Measurements from ENCODE around the gene GSE1. TPM values are rescaled to one million over a fixed set of nuclear protein-coding genes. Genes with fewer than 3 reads are reported as not detected.

The GSE1 gene
- total RNA-seq, 1 experiment from 2014 or later, result 90.2 TPM

DNA sequence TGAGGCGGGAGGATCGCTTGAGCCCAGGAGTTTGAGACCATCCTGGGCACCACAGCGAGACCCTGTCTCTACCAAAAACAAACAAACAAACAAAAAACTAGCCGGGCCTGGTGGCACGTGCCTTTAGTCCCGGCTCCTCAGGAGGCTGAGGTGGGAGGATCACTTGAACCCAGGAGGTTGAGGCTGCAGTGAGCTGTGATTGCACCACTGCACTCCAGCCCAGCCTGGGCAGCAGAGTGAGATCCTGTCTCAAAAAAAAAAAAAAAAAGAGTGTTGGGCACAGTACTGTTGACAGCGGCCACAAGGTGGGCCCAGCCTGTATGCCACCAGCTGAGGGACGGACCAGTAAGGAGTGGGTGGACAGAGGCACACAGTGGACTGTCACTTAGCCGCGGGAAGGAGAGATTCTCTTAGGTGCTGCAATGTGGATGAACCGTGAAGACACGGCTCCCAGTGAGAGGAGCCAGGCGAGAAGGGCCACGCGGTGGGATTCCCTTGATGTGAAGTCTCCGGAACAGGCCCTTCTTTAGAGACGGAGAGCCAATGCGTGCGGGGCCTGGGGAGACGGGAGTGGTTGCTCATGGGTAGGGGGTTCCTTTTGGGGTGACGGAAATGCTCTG is 31.1 kb downstream of the GSE1 start:
- ChIA-PET POLR2A (interaction anchor here (0.7 kb wide), 1 partner anchor 242 kb away, joined by 8 read pairs; no protein-coding TSS in a partner anchor), CTCF (interaction anchor here (2.6 kb wide), 1 partner anchor 28 kb away, joined by 9 read pairs; no protein-coding TSS in a partner anchor), RAD21 (ENCODE audit: low non-redundant PET in 1 of 2, low total read pairs in 2 of 2, uncharacterized antibody in 2 of 2, unreplicated experiment in 2 of 2) (no interaction called here)
- Histone ChIP-seq H3K27ac (ENCODE audit: low read depth, low read length) (no peak overlapping the region; the same call in 1 of the 2 replicates), H3K9me2 (ENCODE audit: insufficient read depth) (no peaks in the 10 kb centered on the region), H3K36me3 (ENCODE audit: control insufficient read depth in 1 of 2, insufficient read depth in 2 of 2, low read length in 2 of 2) (no peaks in the 10 kb centered on the region), H4K20me1 (ENCODE audit: insufficient read depth) (peaks cover 12% of the 10 kb centered on the region; the same call in 1 of the 2 replicates), H3K79me2 (ENCODE audit: insufficient read depth, low read length) (peaks cover 20% of the 10 kb centered on the region; the same call in 1 of the 2 replicates), H3K27me3 (ENCODE audit: insufficient read depth, low read length) (no peaks in the 10 kb centered on the region), H3K4me2 (ENCODE audit: low read length) (peak overlapping the region; percentile 89), H3K4me1 (ENCODE audit: control insufficient read depth in 1 of 2, insufficient read depth in 2 of 2, low read length in 2 of 2) (peaks cover 25 to 53% of the 10 kb centered on the region in 2 experiments), H3K9ac (ENCODE audit: low read length) (no peak overlapping the region), H3K9me3 (ENCODE audit: control insufficient read depth in 1 of 2, insufficient read depth in 1 of 2, low read depth in 1 of 2, low read length in 2 of 2) (no peaks in the 10 kb centered on the region), H3K4me3 (replicated peaks in 1 of 2; ENCODE audit: low read depth in 1 of 2, low read length in 2 of 2) (no peak overlapping the region), H2AFZ (ENCODE audit: low read depth, low read length, poor library complexity, severe bottlenecking) (no peak overlapping the region)
- intact Hi-C loops (cut with micrococcal nuclease), result no loop called here
- BruUV-seq (replicated peaks), result no TSS peak
- ATAC-seq (no peak), DNase-seq (ENCODE audit: low read depth, low spot score) (no peak)
- TF ChIP-seq SP1 (IDR thresholded peaks at IDR 0.05; ENCODE audit: low read depth), result no peak
- TF ChIP-seq, protein P1, sequence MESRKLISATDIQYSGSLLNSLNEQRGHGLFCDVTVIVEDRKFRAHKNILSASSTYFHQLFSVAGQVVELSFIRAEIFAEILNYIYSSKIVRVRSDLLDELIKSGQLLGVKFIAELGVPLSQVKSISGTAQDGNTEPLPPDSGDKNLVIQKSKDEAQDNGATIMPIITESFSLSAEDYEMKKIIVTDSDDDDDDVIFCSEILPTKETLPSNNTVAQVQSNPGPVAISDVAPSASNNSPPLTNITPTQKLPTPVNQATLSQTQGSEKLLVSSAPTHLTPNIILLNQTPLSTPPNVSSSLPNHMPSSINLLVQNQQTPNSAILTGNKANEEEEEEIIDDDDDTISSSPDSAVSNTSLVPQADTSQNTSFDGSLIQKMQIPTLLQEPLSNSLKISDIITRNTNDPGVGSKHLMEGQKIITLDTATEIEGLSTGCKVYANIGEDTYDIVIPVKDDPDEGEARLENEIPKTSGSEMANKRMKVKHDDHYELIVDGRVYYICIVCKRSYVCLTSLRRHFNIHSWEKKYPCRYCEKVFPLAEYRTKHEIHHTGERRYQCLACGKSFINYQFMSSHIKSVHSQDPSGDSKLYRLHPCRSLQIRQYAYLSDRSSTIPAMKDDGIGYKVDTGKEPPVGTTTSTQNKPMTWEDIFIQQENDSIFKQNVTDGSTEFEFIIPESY (IDR thresholded peaks at IDR 0.05; ENCODE audit: extremely low read depth, insufficient replicate concordance, low read length), result no peak
- no peak for TF ChIP-seq SIN3A (IDR thresholded peaks at IDR 0.05; ENCODE audit: low read depth)
- TF ChIP-seq, protein P2, sequence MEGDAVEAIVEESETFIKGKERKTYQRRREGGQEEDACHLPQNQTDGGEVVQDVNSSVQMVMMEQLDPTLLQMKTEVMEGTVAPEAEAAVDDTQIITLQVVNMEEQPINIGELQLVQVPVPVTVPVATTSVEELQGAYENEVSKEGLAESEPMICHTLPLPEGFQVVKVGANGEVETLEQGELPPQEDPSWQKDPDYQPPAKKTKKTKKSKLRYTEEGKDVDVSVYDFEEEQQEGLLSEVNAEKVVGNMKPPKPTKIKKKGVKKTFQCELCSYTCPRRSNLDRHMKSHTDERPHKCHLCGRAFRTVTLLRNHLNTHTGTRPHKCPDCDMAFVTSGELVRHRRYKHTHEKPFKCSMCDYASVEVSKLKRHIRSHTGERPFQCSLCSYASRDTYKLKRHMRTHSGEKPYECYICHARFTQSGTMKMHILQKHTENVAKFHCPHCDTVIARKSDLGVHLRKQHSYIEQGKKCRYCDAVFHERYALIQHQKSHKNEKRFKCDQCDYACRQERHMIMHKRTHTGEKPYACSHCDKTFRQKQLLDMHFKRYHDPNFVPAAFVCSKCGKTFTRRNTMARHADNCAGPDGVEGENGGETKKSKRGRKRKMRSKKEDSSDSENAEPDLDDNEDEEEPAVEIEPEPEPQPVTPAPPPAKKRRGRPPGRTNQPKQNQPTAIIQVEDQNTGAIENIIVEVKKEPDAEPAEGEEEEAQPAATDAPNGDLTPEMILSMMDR (IDR thresholded peaks at IDR 0.05 in 2 of 3, conservative IDR thresholded peaks at IDR 0.05 in 1 of 3; ENCODE audit: borderline replicate concordance in 1 of 3, insufficient read depth in 1 of 3, low read depth in 2 of 3, low read length in 2 of 3), result no peak
- TF ChIP-seq, protein P3, sequence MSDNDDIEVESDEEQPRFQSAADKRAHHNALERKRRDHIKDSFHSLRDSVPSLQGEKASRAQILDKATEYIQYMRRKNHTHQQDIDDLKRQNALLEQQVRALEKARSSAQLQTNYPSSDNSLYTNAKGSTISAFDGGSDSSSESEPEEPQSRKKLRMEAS (IDR thresholded peaks at IDR 0.05), result no peak
- TF ChIP-seq SRF (IDR thresholded peaks at IDR 0.05; ENCODE audit: low read depth), result no peak
- no peak for TF ChIP-seq EGR1 (IDR thresholded peaks at IDR 0.05; ENCODE audit: low read depth)
- TF ChIP-seq RAD21 (IDR thresholded peaks at IDR 0.05; ENCODE audit: low read depth), result no peak
- TF ChIP-seq POLR2AphosphoS5 (IDR thresholded peaks at IDR 0.05; ENCODE audit: low read depth, low read length), result no peak
- TF ChIP-seq ELF1 (IDR thresholded peaks at IDR 0.05; ENCODE audit: borderline replicate concordance, low read depth), result no peak
- TF ChIP-seq, protein P4, sequence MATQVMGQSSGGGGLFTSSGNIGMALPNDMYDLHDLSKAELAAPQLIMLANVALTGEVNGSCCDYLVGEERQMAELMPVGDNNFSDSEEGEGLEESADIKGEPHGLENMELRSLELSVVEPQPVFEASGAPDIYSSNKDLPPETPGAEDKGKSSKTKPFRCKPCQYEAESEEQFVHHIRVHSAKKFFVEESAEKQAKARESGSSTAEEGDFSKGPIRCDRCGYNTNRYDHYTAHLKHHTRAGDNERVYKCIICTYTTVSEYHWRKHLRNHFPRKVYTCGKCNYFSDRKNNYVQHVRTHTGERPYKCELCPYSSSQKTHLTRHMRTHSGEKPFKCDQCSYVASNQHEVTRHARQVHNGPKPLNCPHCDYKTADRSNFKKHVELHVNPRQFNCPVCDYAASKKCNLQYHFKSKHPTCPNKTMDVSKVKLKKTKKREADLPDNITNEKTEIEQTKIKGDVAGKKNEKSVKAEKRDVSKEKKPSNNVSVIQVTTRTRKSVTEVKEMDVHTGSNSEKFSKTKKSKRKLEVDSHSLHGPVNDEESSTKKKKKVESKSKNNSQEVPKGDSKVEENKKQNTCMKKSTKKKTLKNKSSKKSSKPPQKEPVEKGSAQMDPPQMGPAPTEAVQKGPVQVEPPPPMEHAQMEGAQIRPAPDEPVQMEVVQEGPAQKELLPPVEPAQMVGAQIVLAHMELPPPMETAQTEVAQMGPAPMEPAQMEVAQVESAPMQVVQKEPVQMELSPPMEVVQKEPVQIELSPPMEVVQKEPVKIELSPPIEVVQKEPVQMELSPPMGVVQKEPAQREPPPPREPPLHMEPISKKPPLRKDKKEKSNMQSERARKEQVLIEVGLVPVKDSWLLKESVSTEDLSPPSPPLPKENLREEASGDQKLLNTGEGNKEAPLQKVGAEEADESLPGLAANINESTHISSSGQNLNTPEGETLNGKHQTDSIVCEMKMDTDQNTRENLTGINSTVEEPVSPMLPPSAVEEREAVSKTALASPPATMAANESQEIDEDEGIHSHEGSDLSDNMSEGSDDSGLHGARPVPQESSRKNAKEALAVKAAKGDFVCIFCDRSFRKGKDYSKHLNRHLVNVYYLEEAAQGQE (IDR thresholded peaks at IDR 0.05; ENCODE audit: low read depth), result no peak
- no peak for TF ChIP-seq POLR2A (IDR thresholded peaks at IDR 0.05; ENCODE audit: borderline replicate concordance, extremely low read depth, insufficient read depth, insufficient read length)
- TF ChIP-seq ZNF274 (IDR thresholded peaks at IDR 0.05; ENCODE audit: low read depth, low read length), result no peak
- no peak for TF ChIP-seq FOSL1 (IDR thresholded peaks at IDR 0.05; ENCODE audit: low read depth)
- no peak for TF ChIP-seq JUND (IDR thresholded peaks at IDR 0.05)
- TF ChIP-seq CEBPB (IDR thresholded peaks at IDR 0.05; ENCODE audit: low read depth), result no peak
- no peak for TF ChIP-seq ZFX (IDR thresholded peaks at IDR 0.05)
- TF ChIP-seq, protein P5, sequence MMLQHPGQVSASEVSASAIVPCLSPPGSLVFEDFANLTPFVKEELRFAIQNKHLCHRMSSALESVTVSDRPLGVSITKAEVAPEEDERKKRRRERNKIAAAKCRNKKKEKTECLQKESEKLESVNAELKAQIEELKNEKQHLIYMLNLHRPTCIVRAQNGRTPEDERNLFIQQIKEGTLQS (IDR thresholded peaks at IDR 0.05), result no peak
- no peak for TF ChIP-seq YY1 (IDR thresholded peaks at IDR 0.05; ENCODE audit: extremely low read depth, insufficient replicate concordance, low read depth, low read length)
